ENCODE measurements around the gene SPOCK2. TPM values are rescaled to one million over a fixed set of nuclear protein-coding genes. Genes with fewer than 3 reads are reported as not detected.

SPOCK2 gene
- total RNA-seq, 4 donors from 2014 or later, result 2.6 to 8.1 (median 5.0) TPM

GRCh38 chr10:72079356-72079755 lies 9.0 kb downstream of the SPOCK2 start:
- WGBS, 2 donors, result 86% methylated on average over 4 of the region's 5 CpGs; no CpG with 5 or more reads in 1 of the 2 donors

DNA sequence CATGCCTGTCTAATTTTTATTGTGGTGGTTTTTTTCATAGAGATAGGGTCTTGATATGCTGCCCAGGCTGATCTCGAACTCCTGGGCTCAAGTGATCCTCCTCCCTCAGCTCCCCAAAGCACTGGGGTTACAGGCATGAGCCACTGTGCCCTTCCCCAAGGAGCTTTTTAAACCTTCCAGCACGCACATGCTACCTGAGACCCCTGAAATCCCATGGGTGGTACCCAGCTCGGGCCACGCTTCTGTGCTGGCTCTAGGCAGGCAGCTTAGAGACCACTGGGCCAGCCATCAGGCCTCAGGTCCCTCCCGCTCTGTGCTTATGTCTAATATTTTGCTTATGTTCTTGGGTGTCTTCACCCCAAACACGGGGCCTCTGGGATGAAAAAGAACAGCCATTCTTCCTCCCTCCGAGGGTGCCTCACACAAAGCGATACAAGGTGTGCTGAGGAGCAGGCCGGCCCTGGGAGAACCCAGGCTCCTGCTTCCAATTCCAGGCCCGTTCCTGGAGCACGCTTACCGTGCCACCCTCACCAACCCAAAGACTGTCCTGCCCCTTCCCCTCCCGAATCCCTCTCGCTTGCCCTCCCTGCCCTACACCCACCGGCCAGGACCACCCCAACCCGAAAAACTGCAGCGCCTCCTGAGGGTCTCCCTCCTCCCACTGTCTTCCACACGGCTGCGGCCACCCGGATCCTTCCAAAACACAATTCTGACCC lies 10.9 kb downstream of the SPOCK2 start:
- Histone ChIP-seq H3K9me3 (no peaks in the 10 kb centered on the region), H3K36me3 (no peaks in the 10 kb centered on the region), H3K27ac (no peak overlapping the region), H3K27me3 (peaks cover 0 to 9% (median 0%) of the 10 kb centered on the region in 4 donors), H3K4me1 (peaks cover 0 to 12% (median 0%) of the 10 kb centered on the region in 3 donors), H3K4me3 (no peak overlapping the region)
- no peak for TF ChIP-seq POLR2A (IDR thresholded peaks at IDR 0.05)
- TF ChIP-seq, protein P1, sequence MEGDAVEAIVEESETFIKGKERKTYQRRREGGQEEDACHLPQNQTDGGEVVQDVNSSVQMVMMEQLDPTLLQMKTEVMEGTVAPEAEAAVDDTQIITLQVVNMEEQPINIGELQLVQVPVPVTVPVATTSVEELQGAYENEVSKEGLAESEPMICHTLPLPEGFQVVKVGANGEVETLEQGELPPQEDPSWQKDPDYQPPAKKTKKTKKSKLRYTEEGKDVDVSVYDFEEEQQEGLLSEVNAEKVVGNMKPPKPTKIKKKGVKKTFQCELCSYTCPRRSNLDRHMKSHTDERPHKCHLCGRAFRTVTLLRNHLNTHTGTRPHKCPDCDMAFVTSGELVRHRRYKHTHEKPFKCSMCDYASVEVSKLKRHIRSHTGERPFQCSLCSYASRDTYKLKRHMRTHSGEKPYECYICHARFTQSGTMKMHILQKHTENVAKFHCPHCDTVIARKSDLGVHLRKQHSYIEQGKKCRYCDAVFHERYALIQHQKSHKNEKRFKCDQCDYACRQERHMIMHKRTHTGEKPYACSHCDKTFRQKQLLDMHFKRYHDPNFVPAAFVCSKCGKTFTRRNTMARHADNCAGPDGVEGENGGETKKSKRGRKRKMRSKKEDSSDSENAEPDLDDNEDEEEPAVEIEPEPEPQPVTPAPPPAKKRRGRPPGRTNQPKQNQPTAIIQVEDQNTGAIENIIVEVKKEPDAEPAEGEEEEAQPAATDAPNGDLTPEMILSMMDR (IDR thresholded peaks at IDR 0.05), result no peak
- intact Hi-C loops (cut with DNase I), result no loop called here
- no peak for DNase-seq
- WGBS, 2 donors, result 85 to 86% methylated on average over 16 to 19 of the region's 20 CpGs

More at GRCh38 chr10:72079356-72079755, 9.0 kb downstream of the SPOCK2 start:
- intact Hi-C loops (cut with DNase I), result no loop called here
- H3K4me1 ChIP-seq, result peaks cover 0 to 12% (median 0%) of the 10 kb centered on the region in 3 donors
- TF ChIP-seq, protein P1 (IDR thresholded peaks at IDR 0.05), result no peak
- TF ChIP-seq POLR2A (IDR thresholded peaks at IDR 0.05), result no peak
- no peak overlapping the region for H3K27ac ChIP-seq
- H3K36me3 ChIP-seq, result no peaks in the 10 kb centered on the region
- H3K4me3 ChIP-seq, result no peak overlapping the region
- peaks cover 0 to 9% (median 0%) of the 10 kb centered on the region in 4 donors for H3K27me3 ChIP-seq
- DNase-seq, result no peak
- no peaks in the 10 kb centered on the region for H3K9me3 ChIP-seq

GRCh38 chr10:72076756-72077155 lies 11.6 kb downstream of the SPOCK2 start:
- Histone ChIP-seq H3K27ac (no peak overlapping the region), H3K4me3 (no peak overlapping the region), H3K9me3 (no peaks in the 10 kb centered on the region), H3K36me3 (no peaks in the 10 kb centered on the region), H3K4me1 (peaks cover 0 to 6% (median 0%) of the 10 kb centered on the region in 3 donors), H3K27me3 (peaks cover 0 to 9% (median 0%) of the 10 kb centered on the region in 4 donors)
- intact Hi-C loops (cut with DNase I), result no loop called here
- WGBS, 2 donors, result 41 to 67% methylated on average over 4 to 5 of the region's 5 CpGs
- TF ChIP-seq POLR2A (IDR thresholded peaks at IDR 0.05), result no peak
- TF ChIP-seq, protein P1 (IDR thresholded peaks at IDR 0.05), result no peak
- DNase-seq, result no peak

- H3K27ac ChIP-seq, result no peak overlapping the region
- H3K9me3 ChIP-seq, result no peaks in the 10 kb centered on the region
- H3K36me3 ChIP-seq, result no peaks in the 10 kb centered on the region
- DNase-seq, result no peak
- no peak for TF ChIP-seq POLR2A (IDR thresholded peaks at IDR 0.05)
- TF ChIP-seq, protein P1 (IDR thresholded peaks at IDR 0.05), result no peak
- H3K27me3 ChIP-seq, result peaks cover 0 to 9% (median 0%) of the 10 kb centered on the region in 4 donors
- WGBS, 2 donors, result 69 to 90% methylated on average over 5 to 7 of the region's 12 CpGs
- intact Hi-C loops (cut with DNase I), result no loop called here
- H3K4me1 ChIP-seq, result peaks cover 0 to 4% (median 0%) of the 10 kb centered on the region in 3 donors
- H3K4me3 ChIP-seq, result no peak overlapping the region
Measured at GRCh38 chr10:72075376-72076115, 12.8 kb downstream of the SPOCK2 start.
